ENCODE data around the gene RIOK1. TPM values are rescaled to one million over a fixed set of nuclear protein-coding genes. Genes with fewer than 3 reads are reported as not detected.

Gene RIOK1
- total and polyA plus RNA-seq, 9 of the 15 experiments (the other 6 are each of a cell fraction or from before 2014, with no cell fraction given), result 24.9 to 101 (median 52.2) TPM

DNA sequence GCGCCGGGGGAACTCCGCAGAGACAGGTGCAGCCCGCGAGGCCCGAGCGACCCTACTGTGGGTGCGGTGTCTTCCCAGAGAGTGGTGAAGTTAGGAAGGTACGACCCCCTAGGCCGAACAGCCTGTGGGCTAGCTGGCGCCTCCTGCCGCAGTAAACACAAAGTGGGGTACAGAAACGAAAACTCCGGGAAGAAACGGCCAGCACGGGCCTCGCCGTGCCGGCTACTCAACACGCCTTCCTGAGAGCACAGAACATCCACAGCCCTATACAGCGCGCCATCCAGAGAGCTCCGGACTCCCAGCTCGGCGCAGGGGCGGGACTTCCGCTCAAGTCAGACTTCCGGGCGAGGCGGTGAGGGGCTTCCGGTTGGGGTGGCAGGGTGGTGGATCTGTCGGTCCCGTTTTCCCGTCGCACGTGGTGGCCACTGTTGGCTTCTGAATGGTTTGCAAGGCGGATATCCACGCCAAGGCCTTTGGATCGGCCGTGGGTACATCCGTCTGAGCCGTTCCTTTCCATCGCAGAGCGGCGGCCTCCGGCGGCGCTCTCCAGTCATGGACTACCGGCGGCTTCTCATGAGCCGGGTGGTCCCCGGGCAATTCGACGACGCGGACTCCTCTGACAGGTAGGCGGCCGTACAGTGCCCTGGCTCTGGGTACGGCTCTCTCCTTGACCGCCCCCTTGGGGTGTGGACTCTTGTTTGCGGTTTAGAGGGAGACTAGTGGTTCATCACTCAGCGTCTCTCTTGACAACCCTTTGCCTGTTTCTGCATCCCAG, at the start of gene RIOK1, which contains the start of gene CAGE1 (continued):
- TF ChIP-seq RCOR1 (IDR thresholded peaks at IDR 0.05; ENCODE audit: borderline replicate concordance in 1 of 2, low read depth in 2 of 2, low read length in 2 of 2) (peak in 1 of 2 experiments; percentile 47; a peak in 1 of 4 replicates), RBM15 (IDR thresholded peaks at IDR 0.05; ENCODE audit: insufficient read depth, low read length) (no peak), MCM5 (IDR thresholded peaks at IDR 0.05; ENCODE audit: low read depth) (no peak), MEF2A (IDR thresholded peaks at IDR 0.05; ENCODE audit: control insufficient read depth, low read depth, low read length) (no peak), ETV5 (CRISPR knock-in tag; IDR thresholded peaks at IDR 0.05; ENCODE audit: low read depth) (peak; percentile 82; the same call in 1 of the 2 replicates), TCF7L2 (IDR thresholded peaks at IDR 0.05; ENCODE audit: low read depth, low read length) (no peak), ZFX (CRISPR knock-in tag; IDR thresholded peaks at IDR 0.05) (peak; percentile 93), CEBPB (tag; IDR thresholded peaks at IDR 0.05) (no peak), KLF16 (IDR thresholded peaks at IDR 0.05) (no peak), ZFP36 (IDR thresholded peaks at IDR 0.05; ENCODE audit: low read depth, low read length, partially characterized antibody) (peak; percentile 32)
- TF ChIP-seq, protein P1, sequence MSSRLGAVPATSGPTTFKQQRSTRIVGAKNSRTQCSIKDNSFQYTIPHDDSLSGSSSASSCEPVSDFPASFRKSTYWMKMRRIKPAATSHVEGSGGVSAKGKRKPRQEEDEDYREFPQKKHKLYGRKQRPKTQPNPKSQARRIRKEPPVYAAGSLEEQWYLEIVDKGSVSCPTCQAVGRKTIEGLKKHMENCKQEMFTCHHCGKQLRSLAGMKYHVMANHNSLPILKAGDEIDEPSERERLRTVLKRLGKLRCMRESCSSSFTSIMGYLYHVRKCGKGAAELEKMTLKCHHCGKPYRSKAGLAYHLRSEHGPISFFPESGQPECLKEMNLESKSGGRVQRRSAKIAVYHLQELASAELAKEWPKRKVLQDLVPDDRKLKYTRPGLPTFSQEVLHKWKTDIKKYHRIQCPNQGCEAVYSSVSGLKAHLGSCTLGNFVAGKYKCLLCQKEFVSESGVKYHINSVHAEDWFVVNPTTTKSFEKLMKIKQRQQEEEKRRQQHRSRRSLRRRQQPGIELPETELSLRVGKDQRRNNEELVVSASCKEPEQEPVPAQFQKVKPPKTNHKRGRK (tag; IDR thresholded peaks at IDR 0.05), result no peak
- TF ChIP-seq, protein P2, sequence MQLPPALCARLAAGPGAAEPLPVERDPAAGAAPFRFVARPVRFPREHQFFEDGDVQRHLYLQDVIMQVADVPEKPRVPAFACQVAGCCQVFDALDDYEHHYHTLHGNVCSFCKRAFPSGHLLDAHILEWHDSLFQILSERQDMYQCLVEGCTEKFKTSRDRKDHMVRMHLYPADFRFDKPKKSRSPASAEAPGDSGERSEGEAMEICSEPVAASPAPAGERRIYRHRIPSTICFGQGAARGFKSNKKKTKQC (CRISPR knock-in tag; IDR thresholded peaks at IDR 0.05), result peak; percentile 25; the same call in 1 of the 2 replicates
- TF ChIP-seq, protein P3, sequence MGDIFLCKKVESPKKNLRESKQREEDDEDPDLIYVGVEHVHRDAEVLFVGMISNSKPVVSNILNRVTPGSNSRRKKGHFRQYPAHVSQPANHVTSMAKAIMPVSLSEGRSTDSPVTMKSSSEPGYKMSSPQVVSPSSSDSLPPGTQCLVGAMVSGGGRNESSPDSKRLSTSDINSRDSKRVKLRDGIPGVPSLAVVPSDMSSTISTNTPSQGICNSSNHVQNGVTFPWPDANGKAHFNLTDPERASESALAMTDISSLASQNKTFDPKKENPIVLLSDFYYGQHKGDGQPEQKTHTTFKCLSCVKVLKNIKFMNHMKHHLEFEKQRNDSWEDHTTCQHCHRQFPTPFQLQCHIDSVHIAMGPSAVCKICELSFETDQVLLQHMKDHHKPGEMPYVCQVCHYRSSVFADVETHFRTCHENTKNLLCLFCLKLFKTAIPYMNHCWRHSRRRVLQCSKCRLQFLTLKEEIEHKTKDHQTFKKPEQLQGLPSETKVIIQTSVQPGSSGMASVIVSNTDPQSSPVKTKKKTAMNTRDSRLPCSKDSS (IDR thresholded peaks at IDR 0.05; ENCODE audit: low read depth, partially characterized antibody), result no peak
- TF ChIP-seq, protein P4, sequence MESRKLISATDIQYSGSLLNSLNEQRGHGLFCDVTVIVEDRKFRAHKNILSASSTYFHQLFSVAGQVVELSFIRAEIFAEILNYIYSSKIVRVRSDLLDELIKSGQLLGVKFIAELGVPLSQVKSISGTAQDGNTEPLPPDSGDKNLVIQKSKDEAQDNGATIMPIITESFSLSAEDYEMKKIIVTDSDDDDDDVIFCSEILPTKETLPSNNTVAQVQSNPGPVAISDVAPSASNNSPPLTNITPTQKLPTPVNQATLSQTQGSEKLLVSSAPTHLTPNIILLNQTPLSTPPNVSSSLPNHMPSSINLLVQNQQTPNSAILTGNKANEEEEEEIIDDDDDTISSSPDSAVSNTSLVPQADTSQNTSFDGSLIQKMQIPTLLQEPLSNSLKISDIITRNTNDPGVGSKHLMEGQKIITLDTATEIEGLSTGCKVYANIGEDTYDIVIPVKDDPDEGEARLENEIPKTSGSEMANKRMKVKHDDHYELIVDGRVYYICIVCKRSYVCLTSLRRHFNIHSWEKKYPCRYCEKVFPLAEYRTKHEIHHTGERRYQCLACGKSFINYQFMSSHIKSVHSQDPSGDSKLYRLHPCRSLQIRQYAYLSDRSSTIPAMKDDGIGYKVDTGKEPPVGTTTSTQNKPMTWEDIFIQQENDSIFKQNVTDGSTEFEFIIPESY (CRISPR knock-in tag; IDR thresholded peaks at IDR 0.05), result no peak; the same call in 1 of the 2 replicates
- TF ChIP-seq, protein P5, sequence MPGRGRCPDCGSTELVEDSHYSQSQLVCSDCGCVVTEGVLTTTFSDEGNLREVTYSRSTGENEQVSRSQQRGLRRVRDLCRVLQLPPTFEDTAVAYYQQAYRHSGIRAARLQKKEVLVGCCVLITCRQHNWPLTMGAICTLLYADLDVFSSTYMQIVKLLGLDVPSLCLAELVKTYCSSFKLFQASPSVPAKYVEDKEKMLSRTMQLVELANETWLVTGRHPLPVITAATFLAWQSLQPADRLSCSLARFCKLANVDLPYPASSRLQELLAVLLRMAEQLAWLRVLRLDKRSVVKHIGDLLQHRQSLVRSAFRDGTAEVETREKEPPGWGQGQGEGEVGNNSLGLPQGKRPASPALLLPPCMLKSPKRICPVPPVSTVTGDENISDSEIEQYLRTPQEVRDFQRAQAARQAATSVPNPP (IDR thresholded peaks at IDR 0.05; ENCODE audit: borderline replicate concordance, insufficient read depth, insufficient read length), result no peak
- TF ChIP-seq, protein P6, sequence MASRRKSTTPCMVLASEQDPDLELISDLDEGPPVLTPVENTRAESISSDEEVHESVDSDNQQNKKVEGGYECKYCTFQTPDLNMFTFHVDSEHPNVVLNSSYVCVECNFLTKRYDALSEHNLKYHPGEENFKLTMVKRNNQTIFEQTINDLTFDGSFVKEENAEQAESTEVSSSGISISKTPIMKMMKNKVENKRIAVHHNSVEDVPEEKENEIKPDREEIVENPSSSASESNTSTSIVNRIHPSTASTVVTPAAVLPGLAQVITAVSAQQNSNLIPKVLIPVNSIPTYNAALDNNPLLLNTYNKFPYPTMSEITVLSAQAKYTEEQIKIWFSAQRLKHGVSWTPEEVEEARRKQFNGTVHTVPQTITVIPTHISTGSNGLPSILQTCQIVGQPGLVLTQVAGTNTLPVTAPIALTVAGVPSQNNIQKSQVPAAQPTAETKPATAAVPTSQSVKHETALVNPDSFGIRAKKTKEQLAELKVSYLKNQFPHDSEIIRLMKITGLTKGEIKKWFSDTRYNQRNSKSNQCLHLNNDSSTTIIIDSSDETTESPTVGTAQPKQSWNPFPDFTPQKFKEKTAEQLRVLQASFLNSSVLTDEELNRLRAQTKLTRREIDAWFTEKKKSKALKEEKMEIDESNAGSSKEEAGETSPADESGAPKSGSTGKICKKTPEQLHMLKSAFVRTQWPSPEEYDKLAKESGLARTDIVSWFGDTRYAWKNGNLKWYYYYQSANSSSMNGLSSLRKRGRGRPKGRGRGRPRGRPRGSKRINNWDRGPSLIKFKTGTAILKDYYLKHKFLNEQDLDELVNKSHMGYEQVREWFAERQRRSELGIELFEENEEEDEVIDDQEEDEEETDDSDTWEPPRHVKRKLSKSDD (conservative IDR thresholded peaks at IDR 0.05; ENCODE audit: low read length), result no peak

Measured in K562 (cell line).